ENCODE data around the gene PAX3.

PAX3 gene

GRCh38 chr2:222261504-222261903 lies 37.3 kb downstream of the PAX3 start:
- H3K4me3 ChIP-seq (ENCODE audit: low read depth, low read length), result no peak overlapping the region
- DNase-seq (ENCODE audit: low read depth, low spot score), result no peak
- in situ Hi-C loops (cut with HindIII; ENCODE audit: low sequenced_read_pairs), result no loop called here
- no peak for TF ChIP-seq CTCF (IDR thresholded peaks at IDR 0.05; ENCODE audit: low read depth, low read length)

- in situ Hi-C loops (cut with HindIII; ENCODE audit: low sequenced_read_pairs), result no loop called here
- no peak for TF ChIP-seq CTCF (IDR thresholded peaks at IDR 0.05; ENCODE audit: low read depth, low read length)
- no peak overlapping the region for H3K4me3 ChIP-seq (ENCODE audit: low read depth, low read length)
- DNase-seq (ENCODE audit: low read depth, low spot score), result no peak
These were observed 41.2 kb downstream of the PAX3 start for GRCh38 chr2:222257645-222258044.

- in situ Hi-C loops (cut with HindIII; ENCODE audit: low sequenced_read_pairs), result no loop called here
- DNase-seq (ENCODE audit: low read depth, low spot score), result no peak
- TF ChIP-seq CTCF (IDR thresholded peaks at IDR 0.05; ENCODE audit: low read depth, low read length), result no peak
- no peak overlapping the region for H3K4me3 ChIP-seq (ENCODE audit: low read depth, low read length)
These were observed 42.5 kb downstream of the PAX3 start for GRCh38 chr2:222256250-222256649.

- no peak for DNase-seq (ENCODE audit: low read depth, low spot score)
- in situ Hi-C loops (cut with HindIII; ENCODE audit: low sequenced_read_pairs), result no loop called here
These were observed 43.7 kb downstream of the PAX3 start for GRCh38 chr2:222255090-222255489.

GRCh38 chr2:222250313-222250712 lies 48.5 kb downstream of the PAX3 start:
- no peak overlapping the region for H3K4me3 ChIP-seq (ENCODE audit: low read depth, low read length)
- DNase-seq (ENCODE audit: low read depth, low spot score), result no peak
- in situ Hi-C loops (cut with HindIII; ENCODE audit: low sequenced_read_pairs), result no loop called here
- TF ChIP-seq CTCF (IDR thresholded peaks at IDR 0.05; ENCODE audit: low read depth, low read length), result no peak

More at GRCh38 chr2:222255090-222255489, 43.7 kb downstream of the PAX3 start:
- no peak for TF ChIP-seq CTCF (IDR thresholded peaks at IDR 0.05; ENCODE audit: low read depth, low read length)
- no peak overlapping the region for H3K4me3 ChIP-seq (ENCODE audit: low read depth, low read length)

GRCh38 chr2:222249444-222249843 lies 49.4 kb downstream of the PAX3 start:
- H3K4me3 ChIP-seq (ENCODE audit: low read depth, low read length), result no peak overlapping the region
- no peak for TF ChIP-seq CTCF (IDR thresholded peaks at IDR 0.05; ENCODE audit: low read depth, low read length)
- in situ Hi-C loops (cut with HindIII; ENCODE audit: low sequenced_read_pairs), result no loop called here
- no peak for DNase-seq (ENCODE audit: low read depth, low spot score)

GRCh38 chr2:222248818-222249217 lies 50.0 kb downstream of the PAX3 start:
- DNase-seq (ENCODE audit: low read depth, low spot score), result no peak
- in situ Hi-C loops (cut with HindIII; ENCODE audit: low sequenced_read_pairs), result no loop called here
- no peak overlapping the region for H3K4me3 ChIP-seq (ENCODE audit: low read depth, low read length)
- TF ChIP-seq CTCF (IDR thresholded peaks at IDR 0.05; ENCODE audit: low read depth, low read length), result no peak

All from astrocyte of the spinal cord (primary cell).